Cerebellar nuclear complex (tissue), 1 donor: ENCODE results near the gene GAS2.

ENCODE experiments used
- DNase-seq, 2 experiments: peaks; one replicate each; lab custom pipeline; 2025; lab: John Stamatoyannopoulos, UW

GAS2 gene

DNA sequence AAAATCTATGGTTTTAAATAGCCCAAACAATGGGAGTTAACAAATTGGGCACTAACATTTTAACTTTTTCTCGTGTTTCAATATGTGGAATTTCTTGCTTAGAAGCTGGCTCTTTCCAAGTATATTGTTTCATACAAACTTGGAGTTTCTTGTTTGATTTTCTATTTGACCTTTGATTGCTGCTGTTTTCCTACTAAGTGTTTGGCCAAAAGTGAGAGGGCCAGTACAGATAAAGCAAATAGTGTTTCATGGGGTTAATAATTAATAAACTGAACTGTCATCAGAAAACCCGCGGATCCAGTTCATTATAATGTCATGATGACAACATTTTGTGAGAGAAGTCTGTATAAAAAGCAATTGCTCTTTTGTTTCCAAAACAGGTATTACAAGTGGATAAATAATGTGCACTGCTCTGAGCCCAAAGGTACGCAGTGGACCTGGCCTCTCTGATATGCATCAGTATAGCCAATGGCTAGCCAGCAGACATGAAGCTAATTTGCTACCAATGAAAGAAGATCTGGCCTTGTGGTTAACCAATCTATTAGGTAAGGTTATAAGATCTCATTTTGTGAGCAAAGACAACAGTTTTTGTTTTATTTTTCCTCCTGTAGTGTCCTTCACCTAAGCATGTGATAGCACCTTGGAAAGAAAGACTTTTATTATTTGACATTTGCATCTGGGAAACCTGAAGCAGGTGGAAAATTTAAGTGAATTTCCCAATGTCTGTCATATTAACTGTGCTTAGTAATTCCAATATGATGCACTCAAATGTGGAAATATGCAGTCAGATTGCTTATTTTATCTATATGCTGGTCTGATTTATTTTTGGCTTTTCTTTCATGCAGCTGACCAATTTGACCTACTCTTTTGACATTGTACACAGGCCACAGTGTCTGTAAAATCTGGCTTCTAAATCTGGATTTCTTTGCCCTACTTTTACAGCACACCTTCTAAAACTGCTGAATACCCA lies 8.3 kb downstream of the GAS2 start:
- no peak for DNase-seq

DNA sequence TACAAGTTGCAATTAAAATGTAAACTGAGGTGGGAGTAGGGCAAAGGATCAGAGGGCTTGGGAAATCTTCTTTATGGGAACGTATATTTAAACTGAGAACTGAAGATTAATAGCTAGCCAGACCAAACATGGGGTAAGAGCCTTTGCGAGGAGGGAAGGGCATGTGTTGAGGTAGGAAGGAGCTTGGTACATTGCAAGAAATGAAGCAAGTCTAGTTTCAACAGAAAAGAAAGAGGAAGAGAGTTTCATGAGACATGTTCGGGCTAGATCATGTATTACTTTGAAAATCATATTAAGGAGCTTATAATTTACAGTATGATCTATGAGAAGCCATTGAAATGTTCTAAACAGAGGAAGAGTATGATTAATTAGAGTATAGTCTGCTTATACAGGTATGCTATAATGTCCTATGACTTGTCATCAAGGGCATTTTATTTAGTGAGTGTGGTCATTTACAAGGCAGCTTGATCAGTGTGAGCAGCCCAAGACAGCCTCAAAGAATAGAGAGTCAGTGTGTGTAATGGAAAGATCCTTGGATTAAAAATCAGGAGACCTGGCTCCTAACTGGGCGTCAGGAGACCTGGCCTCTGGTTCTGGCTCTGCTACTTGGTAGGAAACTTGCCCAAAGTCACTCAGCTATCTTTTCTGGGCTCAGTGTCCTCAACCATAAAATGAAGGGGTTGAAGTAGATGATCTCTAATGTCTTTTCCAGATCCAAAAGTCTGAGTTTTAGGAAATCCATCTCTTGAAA lies 10.9 kb downstream of the GAS2 start:
- DNase-seq = no peak

DNA sequence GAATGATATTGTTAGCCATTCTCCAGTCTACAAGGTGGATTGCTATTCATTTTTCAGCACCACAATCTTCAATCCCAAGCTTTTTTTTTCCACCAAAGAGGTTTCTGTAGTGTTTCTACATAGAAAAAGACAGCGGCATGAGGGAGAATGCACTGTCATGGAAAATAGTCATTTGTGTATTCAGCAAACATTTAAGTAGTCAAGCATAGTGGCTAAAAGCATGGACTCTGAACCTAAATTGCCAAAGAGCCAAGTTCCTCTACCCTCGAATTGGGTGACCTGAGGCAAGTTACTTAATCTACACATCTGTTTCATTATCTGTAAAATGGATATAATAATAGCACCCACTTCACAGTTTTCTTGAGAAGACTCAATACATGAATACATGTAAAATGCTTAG lies 14.2 kb downstream of the GAS2 start:
- DNase-seq = no peak

DNA sequence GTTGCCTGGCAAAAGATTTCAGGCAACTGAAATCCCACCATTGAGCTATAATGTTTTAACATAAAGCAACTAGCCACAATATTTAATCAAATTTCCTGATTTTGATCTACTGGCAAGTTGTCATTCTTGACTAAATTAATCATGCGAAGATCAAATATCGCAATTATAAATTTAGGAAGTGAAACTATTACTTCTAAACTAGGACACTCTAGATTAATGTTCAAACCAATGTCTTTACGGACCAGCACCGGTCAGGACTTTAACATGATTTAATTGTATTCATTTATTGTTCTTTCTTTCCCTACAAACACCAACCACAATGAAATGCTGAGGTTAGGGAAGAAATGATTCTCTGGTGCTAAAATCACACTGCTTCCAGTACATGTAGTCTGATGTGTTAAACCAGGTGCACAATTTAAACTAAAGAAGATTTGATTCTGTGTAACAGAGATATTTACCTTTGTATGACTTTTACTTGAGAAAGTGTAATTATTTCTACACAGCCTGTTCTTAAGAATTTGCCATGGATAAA lies 14.9 kb downstream of the GAS2 start:
- DNase-seq = no peak

DNA sequence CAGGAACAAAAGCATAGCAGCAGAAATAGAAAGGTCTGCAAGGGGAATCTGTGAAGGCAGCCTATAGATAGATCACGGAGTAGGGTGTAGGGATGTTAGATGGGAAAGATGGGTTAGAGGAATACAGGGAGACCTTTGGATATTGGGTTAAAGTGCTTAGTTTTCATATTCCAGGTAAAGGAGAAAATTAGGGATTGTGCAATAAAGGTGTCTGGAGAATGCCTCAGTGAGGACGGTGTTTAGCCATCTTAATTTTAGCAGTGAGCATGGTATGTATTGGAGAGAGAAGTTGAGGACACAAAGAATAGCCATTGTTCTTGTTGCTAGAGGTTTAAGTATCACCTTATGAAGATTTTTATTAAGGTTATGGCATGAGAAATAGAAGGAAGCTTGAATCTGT lies 17.7 kb downstream of the GAS2 start:
- DNase-seq = no peak

DNA sequence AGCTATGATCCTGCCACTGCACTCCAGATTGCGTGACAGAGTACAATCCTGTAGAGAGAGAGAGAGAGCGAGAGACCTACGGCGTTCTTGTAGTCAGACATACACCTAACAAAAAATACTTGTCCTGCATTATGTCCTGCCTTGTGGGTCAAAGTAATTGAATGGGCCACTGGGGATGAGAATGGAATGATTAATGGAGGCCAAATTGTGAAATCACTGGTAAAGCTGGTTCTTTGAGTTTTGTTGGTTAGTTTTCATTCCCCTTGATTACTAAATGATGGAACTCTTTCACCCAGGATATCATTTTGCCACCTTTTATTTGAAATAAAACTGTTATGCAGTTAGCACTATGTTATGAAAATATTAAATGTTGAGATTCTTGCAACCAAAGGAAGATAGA lies 18.7 kb downstream of the GAS2 start:
- DNase-seq = no peak

DNA sequence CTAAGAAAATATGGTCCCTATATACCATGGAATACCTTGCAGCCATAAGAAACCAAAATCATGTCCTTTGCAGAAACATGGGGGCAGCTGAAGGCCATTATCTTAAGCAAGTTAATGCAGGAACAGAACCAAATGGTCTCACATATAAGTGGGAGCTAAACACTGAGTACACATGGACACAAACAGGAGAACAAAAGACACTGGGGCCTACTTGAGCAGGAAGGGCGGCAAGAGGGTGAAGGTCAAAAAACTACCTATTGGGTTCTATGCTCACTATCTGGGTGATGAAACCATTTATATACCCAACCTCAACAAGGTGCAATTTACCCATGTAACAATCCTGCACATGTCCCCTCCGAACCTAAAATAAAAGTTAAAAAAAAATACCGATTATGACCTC lies 22.5 kb downstream of the GAS2 start:
- no peak for DNase-seq

DNA sequence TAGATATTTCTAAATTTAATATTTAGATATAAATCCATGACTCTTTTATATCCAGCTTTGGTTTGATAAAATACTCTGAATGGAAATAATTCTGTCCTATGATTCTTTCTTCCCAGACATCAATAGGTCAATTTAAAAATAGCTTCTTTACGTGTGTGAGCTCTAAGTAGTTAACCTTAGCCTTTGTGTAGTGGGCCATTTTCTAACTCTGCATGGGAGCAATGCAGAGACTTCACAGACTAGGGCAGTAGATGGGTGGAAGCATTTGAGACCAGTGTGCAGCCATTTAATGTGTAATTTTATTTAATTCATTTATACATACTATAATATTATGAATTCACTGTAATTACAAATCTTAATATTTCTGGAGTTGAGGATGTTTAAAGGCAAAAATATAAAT lies 23.8 kb downstream of the GAS2 start:
- no peak for DNase-seq

DNA sequence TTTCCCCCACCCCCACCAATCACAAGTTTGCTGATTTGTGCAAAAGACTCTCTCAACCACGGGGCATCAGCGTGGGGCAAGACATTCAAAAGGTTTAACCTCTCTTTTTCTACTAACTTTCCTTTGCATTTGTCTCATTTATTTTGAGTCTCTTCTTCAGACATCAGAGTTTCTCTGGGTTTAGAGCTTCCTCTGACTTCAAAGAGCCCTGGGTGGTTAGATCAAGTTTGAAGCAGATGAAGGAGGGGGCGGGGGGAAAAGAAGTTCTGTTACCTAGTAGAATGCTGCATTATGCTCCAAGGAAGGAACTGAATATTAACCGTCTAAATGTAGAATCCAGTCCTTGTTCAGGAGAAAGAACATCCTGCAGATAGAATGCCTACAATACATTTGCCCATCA lies 24.5 kb downstream of the GAS2 start:
- DNase-seq = no peak

DNA sequence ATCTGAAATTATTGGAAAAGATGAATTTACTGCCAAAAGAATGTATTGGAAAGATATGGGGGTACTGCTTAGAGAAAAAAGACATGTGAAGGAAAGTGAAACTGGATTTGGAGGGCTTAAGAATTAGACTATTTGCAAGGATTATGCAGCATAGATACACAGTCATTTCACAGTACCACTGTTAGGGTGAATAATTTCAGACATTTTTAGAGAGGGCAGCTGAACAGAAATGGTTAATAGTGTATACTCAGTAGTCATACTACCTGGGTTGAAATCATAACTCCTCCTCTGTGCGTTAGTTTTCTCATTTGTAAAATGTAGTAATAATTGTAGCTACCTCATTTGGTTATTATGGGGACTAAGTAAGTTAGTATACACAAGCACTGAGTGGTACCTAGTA lies 33.0 kb downstream of the GAS2 start:
- no peak for DNase-seq

DNA sequence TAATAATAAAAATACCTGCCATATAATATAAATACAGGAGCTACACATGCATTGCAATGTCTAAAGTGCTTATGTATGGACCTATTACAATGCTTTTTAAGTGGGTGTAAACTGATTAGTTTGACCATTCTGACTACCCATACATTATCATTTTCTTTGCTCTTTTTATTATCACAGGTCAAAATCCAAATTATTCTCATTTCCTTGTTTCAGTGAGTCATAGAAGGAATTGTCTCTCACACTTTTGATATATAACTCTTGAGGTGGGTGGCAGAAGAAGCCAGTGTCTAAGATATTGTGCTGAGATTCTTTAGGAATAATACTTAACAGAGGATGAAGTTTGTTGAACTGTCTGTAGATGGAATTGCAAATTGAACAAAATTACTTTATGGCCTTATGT lies 35.6 kb downstream of the GAS2 start:
- no peak for DNase-seq

DNA sequence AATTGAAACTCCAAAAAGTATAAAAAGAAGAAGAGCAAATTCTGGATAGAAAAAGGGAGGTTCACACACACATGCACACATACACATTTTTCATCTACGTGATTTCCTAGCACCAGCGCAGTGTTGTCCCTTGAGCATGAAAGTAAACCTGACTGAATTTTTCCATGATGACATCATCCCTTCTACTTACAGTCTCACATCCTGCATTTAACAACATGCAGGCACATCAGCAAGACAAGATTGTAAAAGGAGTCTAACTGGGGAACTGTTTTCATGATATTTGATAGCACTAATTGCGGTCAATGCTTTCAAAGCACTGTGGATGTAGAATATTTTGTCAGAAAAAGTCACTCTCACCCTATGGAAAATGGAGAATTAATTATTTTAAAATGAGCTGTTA lies 36.6 kb downstream of the GAS2 start:
- no peak for DNase-seq

DNA sequence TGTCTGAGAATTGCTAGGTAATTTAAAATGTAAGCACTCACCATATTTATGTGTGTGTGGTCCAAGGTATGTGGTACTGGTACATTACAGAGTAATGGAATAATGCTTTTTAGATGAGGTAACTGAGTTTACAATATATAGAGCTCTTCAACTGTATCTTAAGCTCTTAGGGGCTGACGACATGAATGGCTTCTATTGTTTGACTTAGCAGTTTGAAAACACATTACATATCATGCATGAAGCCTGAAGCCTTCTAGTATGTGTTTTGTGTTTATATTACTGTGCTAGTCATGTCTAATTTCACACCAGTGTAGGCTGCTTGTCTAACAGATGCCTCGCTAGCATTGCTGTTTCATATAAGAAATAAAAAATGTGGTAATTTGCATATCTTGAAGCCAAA lies 37.2 kb downstream of the GAS2 start:
- no peak for DNase-seq

DNA sequence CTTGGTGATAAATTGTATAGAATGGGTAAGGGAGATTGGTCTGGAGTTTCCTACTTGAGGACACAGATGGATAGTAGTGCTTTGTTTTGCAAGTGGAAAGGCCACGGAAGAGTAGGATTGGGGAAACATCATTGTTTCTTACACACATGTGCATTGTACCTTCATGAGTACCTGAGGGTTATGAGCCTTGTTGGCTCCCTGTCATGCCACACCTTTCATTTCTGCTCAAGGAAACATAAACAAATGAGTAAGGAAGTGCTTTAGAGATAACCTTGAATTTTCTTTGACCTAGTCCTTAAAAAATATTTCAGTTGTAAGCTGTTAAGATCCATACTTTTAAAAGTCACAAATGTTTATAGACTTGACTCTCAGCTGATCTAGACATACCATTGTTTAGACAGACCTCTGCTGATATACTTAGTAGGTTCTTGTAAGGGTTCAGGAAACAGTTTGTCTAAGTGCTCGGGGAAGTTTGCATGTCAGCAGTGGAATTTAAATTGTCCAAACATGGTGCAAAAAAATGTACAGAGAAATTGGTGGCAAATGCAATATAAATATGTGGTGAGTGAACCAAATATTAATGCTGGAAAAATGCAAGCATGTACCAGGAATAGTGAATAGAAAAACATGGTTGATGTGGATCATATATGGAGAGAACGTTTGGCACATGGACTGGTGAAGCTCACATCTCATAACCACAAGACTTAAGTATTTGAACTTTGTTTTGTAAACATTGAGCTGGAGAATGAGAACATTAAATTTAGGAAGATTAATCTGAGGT lies 40.9 kb downstream of the GAS2 start:
- no peak for DNase-seq

DNA sequence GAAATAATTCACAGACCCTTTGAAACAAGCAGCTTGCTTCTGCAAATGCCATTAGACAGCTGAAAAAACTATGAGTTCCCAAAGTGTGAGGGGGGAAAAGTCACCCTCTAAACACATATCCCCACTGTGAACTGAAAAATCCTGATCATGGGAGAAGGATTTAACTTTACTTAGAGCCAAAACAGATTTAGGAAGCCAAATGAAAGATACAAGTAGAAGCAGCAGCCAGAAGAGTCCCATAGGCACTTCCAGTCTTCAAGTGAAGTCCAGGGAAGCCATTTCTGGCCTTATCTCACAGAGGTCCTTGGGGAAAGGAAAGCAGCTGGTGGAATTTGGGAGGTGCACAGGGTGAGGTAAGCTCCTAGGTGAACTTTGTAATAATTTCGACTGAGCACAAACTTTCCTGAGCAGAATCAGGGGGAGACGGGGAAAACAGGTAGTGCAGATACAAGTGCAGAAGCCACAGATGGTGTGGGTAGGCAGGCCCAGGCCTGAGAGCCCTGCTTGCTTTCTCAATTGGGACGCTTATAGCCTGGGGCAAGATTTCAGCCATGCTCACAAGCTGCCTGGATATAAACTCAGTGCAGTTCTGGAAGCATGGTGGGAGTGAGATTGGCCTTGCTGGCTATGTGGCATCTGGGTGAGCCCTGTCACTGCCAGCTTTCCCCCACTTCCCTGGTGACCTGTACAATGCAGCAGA lies 44.8 kb downstream of the GAS2 start:
- no peak for DNase-seq

DNA sequence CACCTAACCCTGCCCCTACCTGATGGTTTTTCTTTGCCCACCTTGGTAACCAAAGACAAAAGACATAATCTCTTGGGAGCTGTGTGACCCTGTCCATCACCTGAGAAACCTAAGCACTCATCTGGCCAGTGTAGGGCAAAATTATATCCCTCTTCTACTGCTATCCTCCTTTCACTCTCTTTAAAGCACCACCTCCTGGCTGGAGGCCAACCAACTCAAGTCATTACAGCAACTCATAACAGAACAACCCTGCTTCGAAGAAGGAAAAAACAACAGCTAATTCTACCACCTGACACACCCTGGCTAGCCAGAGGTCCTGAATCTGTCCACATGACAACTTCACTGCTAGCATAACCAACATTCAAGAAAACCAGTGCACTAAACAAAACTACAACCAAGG lies 45.5 kb downstream of the GAS2 start:
- DNase-seq = no peak

DNA sequence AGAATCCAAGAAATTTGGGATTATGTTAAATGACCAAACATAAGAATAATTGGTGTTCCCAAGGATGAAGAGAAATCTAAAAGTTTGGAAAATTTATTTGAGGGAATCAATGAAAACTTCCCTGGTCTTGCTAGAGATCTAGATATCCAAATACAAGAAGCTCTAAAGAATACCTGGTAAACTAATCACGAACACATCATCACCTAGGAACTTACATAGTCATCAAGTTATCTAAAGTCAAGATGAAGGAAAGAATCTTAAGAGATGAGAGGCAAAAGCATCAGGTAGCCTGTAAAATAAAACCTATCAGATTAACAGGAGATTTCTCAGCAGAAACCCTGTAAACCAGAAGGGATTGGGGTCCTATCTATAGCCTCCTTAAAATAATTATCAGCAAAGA lies 46.9 kb downstream of the GAS2 start:
- DNase-seq = no peak

DNA sequence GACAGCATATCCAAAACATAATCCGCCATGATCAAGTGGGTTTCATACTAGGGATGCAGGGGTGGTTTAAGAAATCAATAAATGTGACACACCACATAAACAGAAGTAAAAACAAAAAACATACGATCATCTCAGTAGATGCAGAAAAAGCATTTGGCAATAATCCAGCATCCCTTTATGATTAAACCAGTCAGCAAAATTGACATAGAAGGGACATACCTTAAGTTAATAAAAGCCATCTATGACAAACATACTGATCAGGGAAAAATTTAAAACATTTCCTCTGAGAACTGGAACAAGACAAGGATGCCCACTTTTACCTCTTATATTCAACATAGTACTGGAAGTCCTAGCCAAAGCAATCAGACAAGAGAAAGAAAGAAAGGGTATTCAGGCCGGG lies 49.6 kb downstream of the GAS2 start:
- DNase-seq = no peak

DNA sequence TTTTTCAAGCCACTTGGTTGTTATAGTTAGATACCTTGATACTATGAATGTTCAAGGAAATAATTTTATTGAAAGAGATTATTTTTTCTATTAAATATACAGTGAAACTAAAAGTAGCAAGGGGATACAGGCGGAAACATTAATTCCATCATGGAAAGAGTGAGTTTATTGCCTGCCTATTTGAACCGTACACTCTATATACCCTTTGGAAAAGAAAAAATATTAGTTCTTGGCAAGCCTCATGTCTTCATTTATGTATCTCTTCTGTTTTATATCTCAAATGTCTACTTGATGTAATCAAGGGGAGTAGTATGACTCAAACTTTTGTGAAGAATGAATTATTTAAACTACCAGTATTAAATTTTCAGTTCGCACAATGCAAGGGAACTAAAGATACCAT lies 54.0 kb downstream of the GAS2 start:
- DNase-seq = no peak

DNA sequence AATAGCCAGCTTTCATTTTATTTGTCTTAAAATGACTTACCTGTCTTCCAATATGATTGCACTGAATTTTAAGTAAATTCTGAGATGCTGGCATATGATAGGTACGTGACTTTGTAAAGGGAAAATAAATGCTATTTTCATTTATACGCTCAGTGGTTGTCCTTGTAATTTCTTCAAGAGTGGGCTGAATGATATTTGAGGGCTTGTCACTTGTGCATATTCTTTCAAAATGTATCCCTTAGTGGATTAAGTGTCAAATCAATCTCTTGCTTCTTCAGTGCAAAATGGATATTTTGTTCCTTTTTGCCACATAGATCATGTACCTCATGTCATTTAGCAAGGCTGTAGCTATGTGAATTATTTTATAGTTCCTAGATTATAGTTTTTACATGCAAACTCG lies 56.9 kb downstream of the GAS2 start:
- no peak for DNase-seq

DNA sequence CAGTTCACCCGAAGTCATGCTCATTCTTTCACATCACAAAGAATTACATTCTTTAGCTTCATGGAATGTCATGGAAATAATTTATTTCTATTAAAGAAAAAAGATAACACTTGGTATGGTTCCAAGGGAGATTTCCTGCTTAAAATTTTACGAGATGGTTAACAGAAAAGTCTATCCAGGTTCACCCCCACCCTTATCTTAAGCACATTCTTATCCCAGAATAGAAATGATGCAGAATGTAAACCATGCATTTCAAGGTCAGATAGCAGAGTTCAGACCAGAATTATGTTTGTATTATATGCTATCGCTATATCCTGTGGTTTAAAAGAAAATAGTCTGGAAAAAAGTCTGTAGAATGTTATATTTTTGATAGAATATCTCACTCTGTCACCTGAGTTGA lies 58.7 kb downstream of the GAS2 start:
- no peak for DNase-seq
